ENCODE measurements around the gene PGLYRP2.
A peak's percentile ranks its signal among the peaks of the same experiment; 100 is the strongest.

PGLYRP2 gene

GRCh38 chr19:15432629-15433518 is 46.4 kb downstream of the PGLYRP2 start:
- TF ChIP-seq CTCF (conservative IDR thresholded peaks at IDR 0.05): no peak
- H3K27ac ChIP-seq: peak overlapping the region; percentile 85

GRCh38 chr19:15432018-15432494 is 47.2 kb downstream of the PGLYRP2 start:
- peak overlapping the region; percentile 85 for H3K27ac ChIP-seq
- no peak for TF ChIP-seq CTCF (conservative IDR thresholded peaks at IDR 0.05)

GRCh38 chr19:15431396-15432017 is 47.8 kb downstream of the PGLYRP2 start:
- H3K27ac ChIP-seq: peak overlapping the region; percentile 85
- TF ChIP-seq CTCF (conservative IDR thresholded peaks at IDR 0.05): no peak

- TF ChIP-seq CTCF (conservative IDR thresholded peaks at IDR 0.05): no peak
- peak overlapping the region; percentile 85; the same call in 1 of the 2 replicates for H3K27ac ChIP-seq
Observed at GRCh38 chr19:15430526-15431120, 48.7 kb downstream of the PGLYRP2 start.

- TF ChIP-seq CTCF (conservative IDR thresholded peaks at IDR 0.05): no peak
- H3K27ac ChIP-seq: no peak overlapping the region
Observed at GRCh38 chr19:15429825-15430467, 49.4 kb downstream of the PGLYRP2 start.

GRCh38 chr19:15428956-15429824 is 50.1 kb downstream of the PGLYRP2 start:
- no peak for TF ChIP-seq CTCF (conservative IDR thresholded peaks at IDR 0.05)
- H3K27ac ChIP-seq: no peak overlapping the region
